GM21423 (cell line): ENCODE data around the gene TMEM79.
A peak's percentile ranks its signal among the peaks of the same experiment; 100 is the strongest.
"Not testable (repeated sequence)": the region's sequence is repeated elsewhere in the genome, so short reads cannot be mapped to it uniquely, and the experiment has no call there.

Source experiments
- ATAC-seq: cut with Tn5 transposase; IDR thresholded peaks from one replicate; pipeline ENCODE4 v1.9.1; 2021; ENCODE audit warnings: mild to moderate bottlenecking, moderate library complexity; ENCODE audit not compliant: unreplicated experiment

The TMEM79 gene

DNA sequence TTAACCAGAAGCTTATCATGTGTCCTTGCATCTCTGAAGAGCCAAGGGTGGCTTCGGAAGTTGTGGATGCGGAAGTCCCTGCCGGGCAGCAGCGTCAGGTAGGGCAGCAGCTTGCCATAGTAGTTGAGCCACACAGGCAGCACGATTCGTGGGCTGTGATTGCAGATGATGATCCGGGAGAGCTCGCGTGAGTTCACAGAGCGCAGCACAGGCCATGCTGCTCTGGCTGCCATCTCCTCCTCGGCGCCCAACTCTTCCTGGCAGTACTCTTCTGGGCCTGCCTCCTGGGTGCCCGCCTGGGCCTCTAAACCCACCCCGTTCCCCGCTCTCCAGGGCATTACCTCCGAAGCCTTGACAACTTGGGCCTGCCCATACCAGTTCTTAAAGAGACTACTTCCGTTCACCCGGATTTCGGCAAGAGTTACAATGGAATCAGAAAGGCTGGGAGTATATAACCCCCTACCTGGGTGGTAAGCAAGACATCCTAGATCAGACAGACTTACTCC lies 14.8 kb downstream of the TMEM79 start, which contains the start of gene VHLL:
VHLL (minus strand) TSS at position 456 of the 506 bp plus-strand sequence; CDS start at position 338, 118 bp downstream.
- no peak for ATAC-seq

DNA sequence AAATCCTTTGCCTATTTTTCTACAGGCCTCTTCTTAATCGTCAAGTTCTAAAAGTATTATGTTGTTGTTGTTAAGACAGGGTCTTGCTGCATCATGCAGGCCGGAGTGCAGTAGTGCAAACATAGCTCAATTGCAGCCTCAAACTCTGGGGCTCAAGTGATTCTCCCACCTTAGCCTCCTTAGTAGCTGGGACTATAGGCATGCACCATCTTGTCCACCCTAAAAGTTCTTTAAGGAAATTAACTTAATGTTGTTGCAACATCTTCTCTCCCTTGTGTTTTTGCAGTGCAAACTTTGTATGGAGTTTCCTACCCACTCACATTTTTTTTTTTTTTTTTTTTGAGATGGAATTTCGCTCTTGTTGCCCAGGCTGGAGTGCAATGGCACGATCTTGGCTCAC lies 19.1 kb downstream of the TMEM79 start:
- ATAC-seq, result no peak

DNA sequence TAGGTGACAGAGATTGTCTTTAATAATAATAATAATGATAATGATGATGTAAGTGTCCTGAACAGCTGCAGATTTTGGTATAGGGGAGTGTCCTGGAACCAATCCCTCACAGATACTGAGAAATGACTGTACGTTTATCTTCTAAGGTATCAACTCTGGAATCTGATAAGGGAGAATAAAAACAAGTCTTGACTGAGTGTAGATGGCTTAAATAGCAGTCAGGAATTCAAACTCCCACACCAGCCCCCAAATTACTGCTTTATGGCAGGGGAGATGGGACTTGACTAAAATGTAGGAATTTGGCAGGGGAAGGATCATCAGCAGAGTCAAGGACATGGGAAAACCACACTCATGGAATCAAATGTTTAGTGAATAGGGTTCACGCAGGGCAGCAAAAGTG lies 21.1 kb downstream of the TMEM79 start:
- no peak for ATAC-seq

DNA sequence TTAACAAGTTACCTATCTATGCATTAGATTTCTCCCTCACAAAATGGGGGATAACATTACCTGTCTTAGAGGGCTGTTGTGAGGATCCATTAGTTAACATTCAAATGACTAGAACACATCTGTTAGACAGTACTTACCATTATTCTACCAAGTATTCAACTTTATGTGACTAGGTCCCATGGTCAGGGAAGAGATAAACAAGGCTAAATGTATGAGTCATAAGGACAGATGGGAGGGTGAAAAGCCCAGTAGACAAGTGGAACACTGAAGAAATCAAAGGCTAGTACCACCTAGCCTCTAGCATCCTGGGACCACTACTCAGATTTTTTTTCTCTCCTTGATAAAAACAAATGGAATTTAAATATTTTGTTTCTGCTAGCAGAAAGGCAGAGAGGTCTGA lies 24.0 kb downstream of the TMEM79 start:
- ATAC-seq, result no peak

DNA sequence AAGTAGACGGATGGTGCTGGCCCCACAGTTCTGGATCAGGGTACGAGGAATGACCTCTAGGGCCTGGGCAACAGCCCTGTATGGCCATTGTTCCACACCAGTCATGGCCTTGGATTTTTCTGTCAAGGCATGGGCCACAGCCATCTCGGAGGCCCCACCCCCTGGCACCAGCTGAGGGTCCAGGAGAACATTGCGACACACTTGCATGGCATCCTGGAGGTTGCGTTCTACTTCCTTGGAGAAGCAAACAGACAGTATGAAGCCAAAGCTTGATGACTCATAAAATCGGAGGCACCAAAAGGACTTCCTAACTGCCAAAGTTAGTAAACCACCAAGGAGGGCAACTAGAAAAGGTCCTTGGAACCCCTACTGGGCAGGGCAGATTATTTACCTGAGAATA lies 26.8 kb downstream of the TMEM79 start:
- ATAC-seq, result no peak

DNA sequence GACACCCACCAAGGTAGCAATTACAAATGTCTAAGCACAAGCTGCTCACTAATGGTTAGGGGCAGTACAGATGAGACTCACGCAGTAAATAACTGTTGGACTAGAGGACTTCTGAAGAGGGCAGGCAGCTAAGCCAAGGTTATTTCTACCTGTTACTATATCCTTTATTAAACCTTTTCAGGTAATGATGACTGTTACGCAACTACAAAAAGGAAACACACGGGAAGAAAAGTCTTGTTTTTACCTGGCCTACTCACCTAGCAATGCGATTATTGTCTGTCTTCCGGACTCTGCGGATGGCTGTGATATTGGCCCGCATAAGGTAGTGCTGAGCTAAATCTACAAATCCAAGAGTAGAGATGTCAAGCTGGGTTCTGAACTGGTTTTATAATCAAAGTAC lies 32.8 kb downstream of the TMEM79 start:
- ATAC-seq, result no peak

DNA sequence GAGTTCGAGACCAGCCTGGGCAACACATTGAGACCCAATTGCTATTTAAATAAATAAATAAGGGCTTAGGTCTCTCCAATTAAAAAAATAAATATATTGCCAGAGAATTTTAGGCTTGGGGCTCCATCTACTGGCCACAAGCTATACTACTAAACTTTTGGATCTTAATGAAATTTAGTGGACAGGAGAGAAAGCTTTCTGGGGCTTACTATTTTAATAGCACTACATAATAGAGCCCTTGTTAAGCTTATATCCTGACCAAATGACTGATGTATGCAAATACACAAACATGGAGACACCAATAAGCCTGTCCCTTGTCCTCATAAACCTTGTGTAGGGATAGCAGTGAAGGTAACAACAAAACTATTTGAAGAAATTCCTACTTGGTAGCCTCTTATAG lies 35.5 kb downstream of the TMEM79 start:
- ATAC-seq, result no peak

DNA sequence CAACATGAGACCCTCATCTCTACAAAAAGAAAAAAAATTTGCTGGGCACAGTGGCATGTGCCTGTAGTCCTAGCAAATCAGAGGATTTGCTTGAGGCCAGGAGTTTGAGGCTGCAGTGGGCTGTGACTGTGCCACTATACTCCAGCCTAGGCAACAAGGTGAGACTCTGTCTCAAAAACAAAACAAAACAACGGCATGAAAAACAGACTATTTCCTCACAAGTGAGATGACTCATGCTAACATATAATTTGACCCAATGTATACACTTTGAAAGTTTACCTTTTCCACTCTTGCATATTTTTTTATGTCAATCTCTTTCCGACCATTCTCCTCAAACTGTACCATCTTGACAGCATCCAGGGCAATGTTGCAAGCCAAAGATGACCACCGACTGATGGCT lies 36.4 kb downstream of the TMEM79 start:
- ATAC-seq, result no peak

DNA sequence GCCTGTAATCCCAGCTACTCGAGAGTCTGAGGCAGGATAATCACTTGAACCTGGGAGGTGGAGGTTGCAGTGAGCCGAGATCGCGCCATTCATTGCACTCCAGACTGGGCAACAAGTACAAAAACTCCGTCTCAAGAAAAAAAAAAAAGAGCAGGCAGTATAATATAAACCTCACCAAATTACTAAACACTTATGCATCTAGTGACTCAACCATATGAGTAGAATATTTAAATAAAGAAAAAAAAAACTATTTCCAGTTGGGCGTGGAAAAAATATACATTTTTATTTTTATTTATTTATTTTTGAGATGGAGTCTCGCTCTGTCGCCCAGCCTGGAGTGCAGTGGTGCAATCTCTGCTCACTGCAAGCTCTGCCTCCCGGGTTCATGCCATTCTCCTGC lies 39.1 kb downstream of the TMEM79 start:
- ATAC-seq, result not testable (repeated sequence)

DNA sequence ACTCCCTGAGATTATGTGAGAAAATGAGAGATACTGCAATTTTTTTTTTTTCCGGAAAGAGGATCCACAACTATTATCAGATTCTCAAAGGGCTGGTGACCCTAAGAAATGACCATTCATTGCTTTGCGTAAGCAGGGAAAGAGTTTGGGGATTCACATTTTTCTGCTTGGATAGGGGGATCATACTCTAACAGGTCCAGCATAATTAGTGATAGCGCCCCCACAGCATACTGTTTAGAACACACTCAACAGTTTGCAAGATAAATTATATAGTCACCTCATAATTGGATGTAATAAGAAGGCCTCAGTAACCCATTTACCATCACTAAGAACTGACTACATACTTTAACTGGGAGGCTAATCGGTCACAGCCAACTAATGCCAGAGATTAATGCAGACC lies 52.1 kb downstream of the TMEM79 start:
- ATAC-seq, result no peak

DNA sequence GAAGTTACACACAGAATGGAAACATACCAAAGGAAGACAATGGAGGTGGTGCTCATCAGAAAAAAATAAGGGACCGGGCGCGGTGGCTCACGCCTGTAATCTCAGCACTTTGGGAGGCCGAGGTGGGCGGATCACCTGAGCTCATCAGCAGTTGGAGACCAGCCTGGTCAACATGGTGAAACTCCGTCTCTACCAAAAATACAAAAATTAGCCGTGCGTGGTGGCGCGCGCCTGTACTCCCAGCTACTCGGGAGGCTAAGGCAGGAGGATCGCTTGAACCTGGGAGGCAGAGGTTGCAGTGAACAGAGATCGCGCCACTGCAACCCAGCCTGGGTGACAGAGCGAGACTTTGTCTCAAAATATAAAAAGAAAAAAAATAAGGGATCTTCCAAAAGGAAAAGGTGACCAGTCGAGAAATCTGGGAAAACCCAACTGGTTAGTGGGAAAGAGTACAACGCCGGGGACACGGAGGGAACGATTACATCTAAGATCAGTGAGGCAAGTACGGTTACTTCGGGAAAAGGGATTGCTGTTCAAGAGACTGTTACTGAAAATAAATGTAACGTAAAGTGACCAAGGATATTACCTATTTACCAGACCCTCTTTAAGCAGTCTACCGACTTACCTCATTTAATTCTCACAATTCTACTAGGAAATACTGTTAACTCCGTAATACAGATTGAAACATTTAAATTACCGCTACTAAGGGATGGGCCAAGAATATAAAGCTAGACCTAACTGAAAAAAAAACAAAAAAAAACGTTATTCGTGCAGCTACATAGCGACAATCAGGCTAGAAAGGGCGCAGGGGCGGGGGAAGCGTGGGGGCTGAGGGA lies 53.1 kb downstream of the TMEM79 start:
- peak; percentile 3 for ATAC-seq

DNA sequence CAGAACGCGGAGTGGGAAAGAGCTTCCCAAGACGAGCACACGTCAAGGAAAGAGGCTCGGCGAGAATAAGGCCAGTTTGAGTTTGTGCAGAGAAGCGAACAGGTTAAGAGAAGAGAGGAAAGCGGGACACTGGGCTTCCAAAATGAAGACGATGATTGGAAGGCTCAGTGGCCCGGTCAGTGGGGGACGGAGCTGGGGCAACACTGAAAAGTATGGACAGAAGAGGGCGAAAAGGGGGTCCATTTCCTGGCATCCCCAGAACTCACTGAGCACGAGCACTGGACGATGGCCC lies 53.7 kb downstream of the TMEM79 start:
- no peak for ATAC-seq

DNA sequence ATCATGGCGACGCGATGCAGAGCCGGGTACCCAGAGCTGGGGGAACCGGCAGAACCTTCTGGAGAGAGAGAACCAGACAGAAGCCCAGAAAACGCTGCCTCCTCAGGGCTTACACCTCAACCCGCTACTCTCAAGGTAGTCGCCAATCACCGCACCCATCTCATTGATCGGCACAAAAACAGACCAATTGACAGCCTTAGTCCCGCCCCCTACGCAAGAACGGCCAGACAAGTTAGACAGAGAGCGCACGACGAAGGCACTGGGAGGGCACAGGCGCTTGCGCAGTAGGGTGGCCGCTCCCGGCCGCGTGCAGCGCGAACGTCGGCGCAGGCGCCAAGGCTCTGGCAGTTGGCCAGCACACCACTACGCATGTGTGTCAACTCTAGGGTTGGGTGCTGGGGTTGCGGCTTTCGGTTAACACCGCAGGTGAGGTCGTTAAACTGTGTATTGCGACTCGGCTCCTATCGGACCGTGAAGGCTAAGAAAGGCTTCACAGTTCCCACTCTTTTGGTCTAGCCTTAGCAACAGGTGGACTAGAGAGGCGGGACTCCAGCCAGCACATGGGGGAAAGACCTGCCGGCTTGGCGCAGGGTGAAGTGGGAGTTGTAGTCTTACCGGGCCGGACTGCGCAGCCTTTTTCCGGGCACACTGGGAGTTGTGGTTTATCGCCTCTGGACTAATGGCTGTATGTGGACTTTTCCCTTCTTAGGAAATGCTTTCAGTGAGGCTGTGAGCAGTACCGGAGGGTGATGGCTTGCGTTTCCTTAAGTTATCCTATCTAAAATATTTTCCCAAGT lies 54.3 kb downstream of the TMEM79 start, which contains the start of the genes CCT3 and TSACC:
CCT3 (minus strand) TSS at position 113 of the 797 bp plus-strand sequence; CDS start at position 5, 108 bp downstream.
TSACC (plus strand) TSS at position 347 of the 797 bp plus-strand sequence. CDS start 1,232 bp downstream, outside the sequence.
- ATAC-seq, result peak; percentile 95
